Measurements from ENCODE around the gene NEGR1. TPM values are rescaled to one million over a fixed set of nuclear protein-coding genes. Genes with fewer than 3 reads are reported as not detected.

The NEGR1 gene
- total RNA-seq, 1 donor from 2014 or later: 9.7 TPM

DNA sequence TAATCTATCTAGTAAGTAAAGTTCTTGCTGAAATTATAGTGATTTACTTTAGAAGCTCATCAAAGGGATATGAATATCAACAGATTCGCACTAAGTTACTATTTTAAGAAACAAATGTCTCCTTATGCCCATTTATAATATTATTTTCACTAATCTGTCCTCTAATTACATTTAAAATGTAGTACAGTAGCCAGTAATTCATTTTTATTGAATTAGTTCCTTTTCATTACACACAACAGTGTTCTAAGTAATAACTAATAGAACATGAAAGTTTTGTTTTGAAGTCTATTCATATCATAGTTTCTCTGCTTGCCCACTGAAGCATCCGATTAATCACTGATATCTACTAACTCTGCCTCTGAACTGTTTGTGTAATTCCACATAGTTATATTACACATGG lies 225.8 kb downstream of the NEGR1 start:
- Histone ChIP-seq H3K27me3 (ENCODE audit: low read depth) (no peaks in the 10 kb centered on the region), H3K27ac (replicated peaks) (no peak overlapping the region), H3K36me3 (no peaks in the 10 kb centered on the region), H3K9me3 (replicated peaks) (no peaks in the 10 kb centered on the region), H3K4me1 (peaks cover 7% of the 10 kb centered on the region), H3K4me3 (no peak overlapping the region)
- TF ChIP-seq, protein P1, sequence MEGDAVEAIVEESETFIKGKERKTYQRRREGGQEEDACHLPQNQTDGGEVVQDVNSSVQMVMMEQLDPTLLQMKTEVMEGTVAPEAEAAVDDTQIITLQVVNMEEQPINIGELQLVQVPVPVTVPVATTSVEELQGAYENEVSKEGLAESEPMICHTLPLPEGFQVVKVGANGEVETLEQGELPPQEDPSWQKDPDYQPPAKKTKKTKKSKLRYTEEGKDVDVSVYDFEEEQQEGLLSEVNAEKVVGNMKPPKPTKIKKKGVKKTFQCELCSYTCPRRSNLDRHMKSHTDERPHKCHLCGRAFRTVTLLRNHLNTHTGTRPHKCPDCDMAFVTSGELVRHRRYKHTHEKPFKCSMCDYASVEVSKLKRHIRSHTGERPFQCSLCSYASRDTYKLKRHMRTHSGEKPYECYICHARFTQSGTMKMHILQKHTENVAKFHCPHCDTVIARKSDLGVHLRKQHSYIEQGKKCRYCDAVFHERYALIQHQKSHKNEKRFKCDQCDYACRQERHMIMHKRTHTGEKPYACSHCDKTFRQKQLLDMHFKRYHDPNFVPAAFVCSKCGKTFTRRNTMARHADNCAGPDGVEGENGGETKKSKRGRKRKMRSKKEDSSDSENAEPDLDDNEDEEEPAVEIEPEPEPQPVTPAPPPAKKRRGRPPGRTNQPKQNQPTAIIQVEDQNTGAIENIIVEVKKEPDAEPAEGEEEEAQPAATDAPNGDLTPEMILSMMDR (IDR thresholded peaks at IDR 0.05; ENCODE audit: borderline replicate concordance): no peak
- intact Hi-C loops (cut with micrococcal nuclease): no loop called here
- no peak for DNase-seq

DNA sequence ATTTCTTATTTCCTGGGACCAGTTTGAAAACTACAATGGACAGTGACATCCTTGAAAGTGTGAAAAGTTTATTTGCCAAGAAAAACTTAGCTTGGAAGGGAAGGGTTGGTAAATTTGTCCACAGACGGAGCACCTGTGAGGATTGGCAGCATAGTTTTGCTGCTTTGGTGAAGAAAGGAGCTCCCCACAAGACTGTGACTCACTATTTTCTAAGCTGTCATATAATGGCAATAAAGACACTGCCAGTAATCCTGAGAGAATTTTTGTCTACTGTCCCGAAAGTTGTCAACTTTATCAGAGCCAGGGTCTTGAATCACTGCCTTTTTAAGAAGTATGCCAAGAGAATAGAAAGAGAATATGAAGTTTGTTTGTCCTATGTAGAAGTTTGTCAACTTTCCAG lies 230.8 kb downstream of the NEGR1 start:
- Histone ChIP-seq H3K36me3 (no peaks in the 10 kb centered on the region), H3K4me3 (no peak overlapping the region), H3K27me3 (ENCODE audit: low read depth) (no peaks in the 10 kb centered on the region), H3K27ac (replicated peaks) (no peak overlapping the region), H3K4me1 (peaks cover 9% of the 10 kb centered on the region), H3K9me3 (replicated peaks) (no peaks in the 10 kb centered on the region)
- intact Hi-C loops (cut with micrococcal nuclease): no loop called here
- DNase-seq: no peak
- TF ChIP-seq, protein P1 (IDR thresholded peaks at IDR 0.05; ENCODE audit: borderline replicate concordance): no peak

DNA sequence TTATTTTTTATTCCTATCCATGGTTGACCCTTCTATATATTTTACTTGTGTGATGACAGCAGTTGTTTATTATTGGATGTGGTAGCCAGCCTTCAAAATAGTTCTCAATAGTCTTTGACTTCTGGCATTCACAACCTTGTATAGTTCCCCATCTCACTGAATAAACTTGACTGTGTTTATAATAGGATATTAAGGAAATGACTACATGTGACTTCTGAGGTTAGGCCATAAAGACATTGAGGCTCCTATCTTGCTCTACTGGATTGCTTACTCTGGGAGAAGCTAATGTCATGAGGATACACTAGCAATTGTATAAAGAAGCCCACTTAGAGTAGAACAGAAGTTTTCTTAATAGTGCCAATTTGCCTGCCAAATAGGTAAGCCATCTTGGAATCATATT lies 231.8 kb downstream of the NEGR1 start:
- intact Hi-C loops (cut with micrococcal nuclease): no loop called here
- H3K4me3 ChIP-seq: no peak overlapping the region

DNA sequence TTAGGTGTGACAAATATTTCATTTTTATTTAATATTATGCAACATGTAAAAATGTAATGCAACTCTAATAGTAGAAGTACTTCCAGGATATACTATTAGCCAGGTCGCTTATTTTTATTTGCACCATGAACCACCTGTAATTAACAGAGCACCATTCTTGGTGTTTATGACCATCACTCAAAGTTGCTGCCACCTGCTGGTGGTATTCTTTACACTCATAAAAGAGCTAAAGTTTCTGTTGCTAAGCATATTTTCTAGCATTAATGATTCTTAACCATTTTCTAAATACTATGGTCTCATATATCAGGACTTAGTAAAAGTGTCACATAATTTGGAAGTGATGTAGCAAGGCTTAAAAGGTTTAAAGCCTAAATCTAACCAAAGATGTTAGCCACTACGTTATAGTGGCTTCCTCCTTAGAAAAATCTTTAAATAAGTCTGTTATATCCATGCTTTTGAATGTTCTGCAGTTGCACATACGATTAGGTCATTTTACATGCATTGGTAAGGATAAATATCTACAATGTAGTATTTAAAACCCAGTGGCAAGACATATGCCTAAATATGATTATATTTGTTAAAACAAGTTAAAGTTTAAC lies 244.5 kb downstream of the NEGR1 start:
- H3K27ac ChIP-seq (replicated peaks): no peak overlapping the region
- DNase-seq: no peak
- H3K27me3 ChIP-seq (ENCODE audit: low read depth): no peaks in the 10 kb centered on the region
- TF ChIP-seq, protein P1 (IDR thresholded peaks at IDR 0.05; ENCODE audit: borderline replicate concordance): peak; percentile 66
- H3K9me3 ChIP-seq (replicated peaks): no peaks in the 10 kb centered on the region
- H3K4me1 ChIP-seq: no peaks in the 10 kb centered on the region
- no peak overlapping the region for H3K4me3 ChIP-seq
- no peaks in the 10 kb centered on the region for H3K36me3 ChIP-seq
- intact Hi-C loops (cut with micrococcal nuclease): loop anchor here (10.0 kb wide), 1 partner anchor 453 kb away; no protein-coding TSS in a partner anchor

More for the DNA sequence above, 231.8 kb downstream of the NEGR1 start:
- TF ChIP-seq, protein P1 (IDR thresholded peaks at IDR 0.05; ENCODE audit: borderline replicate concordance): no peak
- Histone ChIP-seq H3K36me3 (no peaks in the 10 kb centered on the region), H3K27me3 (ENCODE audit: low read depth) (no peaks in the 10 kb centered on the region), H3K4me1 (peaks cover 9% of the 10 kb centered on the region), H3K27ac (replicated peaks) (no peak overlapping the region), H3K9me3 (replicated peaks) (no peaks in the 10 kb centered on the region)
- no peak for DNase-seq

DNA sequence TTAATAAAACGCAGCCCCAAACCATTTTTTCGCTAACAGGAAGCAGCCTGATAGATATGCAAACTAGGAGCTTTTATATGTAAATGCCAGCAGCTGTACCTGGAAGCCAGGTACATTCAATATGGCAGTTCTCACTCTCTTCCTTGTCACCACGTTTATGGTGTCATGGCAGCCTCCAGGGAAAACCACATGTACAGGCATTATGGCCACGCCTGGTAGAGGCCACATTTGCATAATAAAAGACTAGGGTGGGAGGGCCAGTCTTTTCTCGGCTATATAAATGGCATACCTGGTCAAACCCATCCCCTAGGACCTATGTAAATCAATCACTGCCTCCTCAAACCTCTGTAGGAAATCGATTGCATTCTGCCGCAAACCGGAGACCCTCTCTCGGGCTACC lies 247.5 kb downstream of the NEGR1 start:
- no peaks in the 10 kb centered on the region for H3K9me3 ChIP-seq (replicated peaks)
- H3K4me1 ChIP-seq: no peaks in the 10 kb centered on the region
- TF ChIP-seq, protein P1 (IDR thresholded peaks at IDR 0.05; ENCODE audit: borderline replicate concordance): no peak
- no peak overlapping the region for H3K27ac ChIP-seq (replicated peaks)
- intact Hi-C loops (cut with micrococcal nuclease): loop anchor here (10.0 kb wide), 1 partner anchor 450 kb away; no protein-coding TSS in a partner anchor
- H3K4me3 ChIP-seq: no peak overlapping the region
- DNase-seq: no peak
- no peaks in the 10 kb centered on the region for H3K36me3 ChIP-seq
- no peaks in the 10 kb centered on the region for H3K27me3 ChIP-seq (ENCODE audit: low read depth)

Data from left ventricle myocardium inferior (tissue), 1 donor.